Skin epidermis (tissue), 12 donors: ENCODE results near the gene CABYR.
"Not testable (repeated sequence)": the region's sequence is repeated elsewhere in the genome, so short reads cannot be mapped to it uniquely, and the experiment has no call there.

Experiments used
- H3K27ac ChIP-seq, 21 experiments: fragments of 200-600 bp; sonication (generic) in 11 of 21; one replicate each; pipeline ENCODE4 v1.5.0; 2020; ENCODE audit warnings: mild to moderate bottlenecking in 3 of 21, inconsistent platforms in 2 of 21, moderate library complexity in 2 of 21
- H3K4me3 ChIP-seq, 7 experiments: fragments of 200-600 bp; sonication (generic) in 2 of 7; one replicate each; pipeline ENCODE4 v1.5.0; 2020; ENCODE audit warnings: inconsistent platforms in 2 of 7, mild to moderate bottlenecking in 2 of 7, moderate library complexity in 1 of 7

Gene CABYR

DNA sequence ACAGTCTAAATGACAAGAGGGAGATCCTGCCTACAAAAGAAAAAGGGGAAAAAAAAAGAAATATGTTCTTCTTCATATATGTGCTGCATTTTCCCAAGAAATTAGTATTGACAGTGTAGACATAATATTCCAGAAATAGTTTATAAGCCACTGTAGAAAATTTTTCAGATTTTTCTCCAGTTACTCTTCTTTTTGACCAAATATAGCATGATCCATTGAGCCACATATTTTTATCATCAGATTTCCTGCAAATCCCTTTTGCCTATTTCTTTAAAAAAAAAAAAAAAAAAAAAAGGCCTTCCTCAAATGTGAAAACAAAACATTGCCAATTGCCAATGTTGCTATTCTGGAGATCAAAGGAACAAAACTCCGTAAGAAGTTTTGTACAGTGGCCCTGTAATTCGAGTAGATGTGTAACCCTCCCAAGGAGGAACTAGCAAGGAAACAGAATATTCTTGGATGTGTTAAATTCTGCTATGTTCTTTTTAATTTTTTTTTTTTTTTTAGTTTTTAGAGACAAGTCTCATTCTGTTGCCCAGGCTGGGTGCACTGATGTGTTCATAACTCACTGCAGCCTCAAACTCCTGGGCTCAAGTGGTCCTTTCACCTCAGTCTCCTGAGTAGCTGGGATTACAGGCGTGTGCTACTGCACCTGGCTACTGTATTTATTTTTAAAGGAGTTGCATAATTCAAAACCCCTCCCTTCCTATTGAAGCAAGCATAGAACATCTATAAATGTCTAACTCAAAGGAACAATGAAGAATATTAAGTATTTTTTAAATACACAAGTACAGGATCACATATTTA is 12.5 kb upstream of the CABYR start:
- Histone ChIP-seq H3K4me3 (no peak overlapping the region), H3K27ac (no peak overlapping the region)

DNA sequence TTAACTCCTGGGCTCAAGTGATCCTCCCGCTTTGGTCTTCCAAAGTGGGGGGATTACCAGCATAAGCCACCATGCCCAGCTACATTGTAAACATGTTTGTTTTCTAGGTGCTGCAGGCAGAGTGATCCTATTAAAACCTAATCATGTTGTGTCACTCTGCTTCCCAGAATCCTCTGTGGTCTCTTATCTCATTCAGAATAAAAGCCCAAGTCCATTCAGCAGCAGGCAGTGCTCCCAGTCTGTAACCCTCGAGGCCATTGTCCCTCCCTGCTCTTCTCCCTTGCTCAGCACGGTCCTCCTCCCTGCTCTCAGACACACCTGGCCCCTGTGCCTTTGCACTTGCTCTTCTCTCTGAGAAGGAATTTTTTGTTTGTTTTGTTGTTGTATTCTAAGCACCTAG is 11.1 kb upstream of the CABYR start:
- no peak overlapping the region for H3K4me3 ChIP-seq
- H3K27ac ChIP-seq, result no peak overlapping the region

DNA sequence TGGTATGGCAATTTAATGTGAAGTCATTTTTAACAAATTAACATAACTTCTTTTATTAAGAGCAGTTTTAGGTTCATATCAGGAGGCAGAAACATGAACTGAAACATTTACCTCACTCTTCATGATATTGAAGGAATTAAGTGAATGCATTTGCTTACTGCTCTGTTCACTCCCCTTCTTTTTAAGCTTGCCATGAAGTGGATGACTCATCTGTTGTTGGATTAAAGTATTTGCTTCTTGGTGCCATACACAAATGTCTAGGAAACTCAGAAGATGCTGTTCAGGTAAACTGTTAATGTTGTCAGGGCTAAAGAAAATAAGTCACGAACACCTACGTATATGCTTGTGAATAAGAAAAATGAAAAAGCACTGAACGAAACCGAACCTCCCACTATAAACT is 10.2 kb upstream of the CABYR start:
- Histone ChIP-seq H3K4me3 (no peak overlapping the region), H3K27ac (no peak overlapping the region)

DNA sequence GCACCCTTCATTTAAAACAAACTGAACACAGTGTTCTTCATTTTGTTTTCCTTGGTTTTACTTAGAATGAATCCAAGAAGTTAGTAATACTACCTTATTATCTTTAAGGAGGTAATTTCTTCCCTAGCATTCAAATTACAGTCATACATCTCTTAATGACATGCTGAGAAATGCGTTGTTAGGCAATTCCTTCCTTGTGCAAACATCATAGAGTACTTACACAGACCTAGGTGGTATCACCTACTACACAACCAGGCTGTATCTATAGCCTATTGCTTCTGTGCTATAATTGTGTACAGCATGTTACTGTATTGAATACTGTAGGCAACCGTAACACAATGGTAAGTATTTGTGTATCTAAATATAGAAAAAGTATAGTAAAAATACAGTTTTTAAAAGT is 8.4 kb upstream of the CABYR start:
- Histone ChIP-seq H3K4me3 (no peak overlapping the region), H3K27ac (no peak overlapping the region)

DNA sequence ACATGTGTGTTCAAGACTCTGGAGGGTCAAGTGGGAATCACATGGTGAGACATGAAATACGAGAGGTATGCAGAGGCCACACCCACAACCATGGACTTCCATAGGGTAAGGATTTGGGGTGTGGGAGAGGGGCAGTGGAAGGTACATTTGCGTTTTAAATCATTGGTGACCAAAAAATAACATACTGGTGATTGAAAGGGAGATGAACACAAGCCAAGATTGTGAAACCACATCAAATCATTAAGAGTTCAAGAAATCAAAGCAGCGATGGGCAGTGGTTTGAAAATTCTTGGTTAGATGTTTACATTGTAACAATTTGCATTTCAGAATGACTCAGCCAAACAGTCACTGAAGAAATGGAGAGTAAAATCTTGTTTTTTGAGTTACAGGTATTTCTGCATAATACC is 1.9 kb upstream of the CABYR start:
- Histone ChIP-seq H3K27ac (no peak overlapping the region), H3K4me3 (no peak overlapping the region)

DNA sequence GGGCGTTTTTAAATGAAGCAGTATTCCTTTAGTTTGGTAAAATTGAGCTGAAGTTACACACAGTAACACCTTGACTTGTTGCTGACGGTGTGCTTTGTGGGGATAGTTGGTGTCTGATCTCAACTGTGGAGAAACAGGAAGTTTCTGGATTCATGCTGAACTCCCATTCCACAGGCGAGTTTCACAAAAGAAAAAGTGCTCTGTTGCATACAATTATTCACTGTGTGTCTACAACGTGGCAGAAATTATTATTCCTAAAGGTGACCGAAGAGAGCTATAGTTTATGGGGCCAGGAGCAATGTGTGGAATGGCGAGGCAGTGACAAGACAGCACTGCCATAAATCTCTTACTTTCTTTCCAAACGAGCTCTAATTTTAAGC is 463 bp upstream of the CABYR start:
- Histone ChIP-seq H3K27ac (peak overlapping the region in 13 of 21 experiments; percentile 16 to 78 (median 46)), H3K4me3 (peak overlapping the region; percentile 43 to 66 (median 50))

DNA sequence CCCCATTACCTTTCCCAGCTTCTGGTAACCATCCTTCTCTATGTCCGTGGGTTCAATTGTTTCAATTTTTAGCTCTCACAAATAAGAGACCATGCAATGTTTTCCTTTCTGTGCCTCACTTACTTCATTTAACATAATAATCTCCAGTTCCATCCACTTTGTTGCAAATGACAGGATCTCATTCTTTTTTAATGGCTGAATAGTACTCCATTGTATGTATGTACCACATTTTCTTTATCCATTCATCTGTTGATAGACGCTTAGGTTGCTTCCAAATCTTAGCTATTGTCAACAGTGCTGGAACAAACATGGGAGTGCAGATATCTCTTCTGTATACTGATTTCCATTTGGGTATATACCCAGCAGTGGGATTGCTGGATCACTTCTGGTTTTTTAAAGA is 1.8 kb downstream of the CABYR start:
- H3K4me3 ChIP-seq, result no peak overlapping the region
- H3K27ac ChIP-seq, result no peak overlapping the region

DNA sequence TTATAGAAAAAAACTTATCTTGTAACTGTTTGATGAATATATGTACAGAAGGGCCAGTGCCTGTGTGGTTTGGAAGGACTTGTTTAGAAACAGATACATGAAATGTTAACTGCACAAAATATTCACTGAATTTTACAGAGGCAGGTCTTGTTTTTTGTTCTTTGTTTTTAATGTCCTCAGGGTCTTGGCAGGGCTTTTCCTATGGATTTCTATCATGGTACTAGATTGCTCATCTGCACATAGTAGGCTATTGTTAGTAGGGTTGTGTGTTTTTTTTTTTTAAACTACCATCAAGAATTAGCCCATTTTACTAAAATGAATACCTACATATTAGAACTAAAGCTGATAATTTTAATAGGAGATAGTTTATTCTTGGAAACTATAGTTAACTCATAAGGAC is 3.5 kb downstream of the CABYR start:
- H3K4me3 ChIP-seq, result no peak overlapping the region
- H3K27ac ChIP-seq, result no peak overlapping the region

DNA sequence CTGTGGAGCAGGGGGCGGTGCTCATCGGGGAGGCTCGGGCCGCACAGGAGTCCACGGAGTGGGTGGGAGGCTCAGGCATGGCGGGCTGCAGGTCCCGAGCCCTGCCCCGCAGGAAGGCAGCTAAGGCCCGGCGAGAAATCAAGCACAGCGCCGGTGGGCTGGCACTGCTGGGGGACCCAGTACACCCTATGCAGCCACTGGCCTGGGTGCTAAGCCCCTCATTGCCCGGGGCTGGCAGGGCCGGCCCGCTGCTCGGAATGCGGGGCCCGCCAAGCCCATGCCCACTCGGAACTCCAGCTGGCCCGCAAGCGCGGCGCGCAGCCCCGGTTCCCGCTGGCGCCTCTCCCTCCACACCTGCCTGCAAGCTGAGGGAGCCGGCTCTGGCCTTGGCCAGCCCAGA is 10.7 kb downstream of the CABYR start:
- not testable (repeated sequence) for H3K27ac ChIP-seq, H3K4me3 ChIP-seq

DNA sequence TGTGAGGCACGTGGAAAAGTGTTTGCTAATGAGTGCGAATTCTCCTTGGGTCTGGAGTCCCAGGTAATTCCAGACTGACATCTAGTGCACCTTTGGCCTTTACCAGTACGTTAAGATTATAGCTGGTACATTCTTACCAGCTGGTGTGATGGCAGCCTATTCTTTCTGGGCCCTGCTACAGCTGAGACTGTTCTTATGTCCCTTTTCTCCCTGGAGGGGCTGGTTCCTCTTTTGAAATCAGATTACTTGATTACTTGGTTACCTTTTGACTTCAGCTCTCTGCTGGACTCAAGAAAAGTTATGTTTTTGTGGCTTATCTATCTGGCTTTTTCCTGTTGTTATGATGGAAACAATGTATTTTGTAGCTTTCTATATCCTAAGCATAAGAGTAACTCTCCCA is 14.5 kb downstream of the CABYR start:
- no peak overlapping the region for H3K27ac ChIP-seq
- no peak overlapping the region for H3K4me3 ChIP-seq

DNA sequence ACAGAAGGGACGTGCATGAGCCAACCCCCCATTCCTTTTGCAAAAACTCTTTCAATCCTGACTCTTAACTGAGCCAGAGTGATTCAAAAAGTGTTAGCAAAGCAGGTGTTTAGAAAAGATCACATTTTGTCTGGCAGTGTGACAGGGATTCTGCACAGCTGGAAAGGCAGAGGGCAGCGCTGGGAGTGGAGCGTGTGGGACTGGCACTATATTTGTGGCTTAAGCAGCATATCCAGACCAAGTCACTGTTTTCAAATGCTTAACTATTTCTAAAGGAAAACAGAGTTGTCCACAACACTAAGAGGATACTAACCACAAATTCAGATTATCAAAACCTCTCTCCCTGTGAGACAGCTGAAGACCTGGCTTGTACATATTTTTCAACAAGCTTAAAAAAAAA is 19.0 kb downstream of the CABYR start:
- Histone ChIP-seq H3K4me3 (no peak overlapping the region), H3K27ac (no peak overlapping the region)

DNA sequence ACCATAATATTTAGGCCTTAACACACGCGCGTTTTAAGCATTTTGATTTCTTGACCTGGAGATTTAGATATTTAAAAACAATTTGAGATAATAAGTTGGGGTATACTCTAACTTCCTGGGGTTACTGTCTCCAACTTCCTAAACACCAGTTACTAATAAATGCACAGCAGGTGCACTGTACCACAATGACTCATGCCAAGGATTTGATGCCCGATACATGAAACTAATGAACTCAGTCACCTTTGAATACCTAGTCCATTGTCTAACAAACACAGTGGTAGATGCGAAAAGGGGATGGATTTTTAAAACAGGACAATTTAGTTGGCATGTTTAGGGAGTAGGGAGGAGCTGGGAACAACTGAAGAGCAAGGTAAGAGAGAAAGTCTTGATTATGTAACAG is 21.2 kb downstream of the CABYR start:
- H3K27ac ChIP-seq, result no peak overlapping the region
- no peak overlapping the region for H3K4me3 ChIP-seq

DNA sequence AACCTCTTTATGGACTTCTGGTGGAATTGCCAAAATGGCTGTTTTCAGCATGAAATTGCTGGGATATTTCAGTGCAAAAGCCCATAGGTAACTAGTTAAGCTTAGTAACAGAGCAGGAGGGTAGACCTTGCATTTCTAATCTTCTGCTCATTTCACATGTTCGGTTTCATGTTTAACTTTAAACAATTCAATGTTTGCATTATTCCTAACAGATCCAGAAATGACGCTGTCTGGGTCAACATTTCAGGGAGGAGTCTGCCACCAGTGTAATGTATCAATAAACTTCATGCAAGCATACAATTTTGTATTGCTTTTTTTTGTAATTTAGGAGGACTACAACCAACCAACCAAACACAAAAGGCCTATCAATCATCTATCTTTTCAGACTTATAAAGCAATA is 22.4 kb downstream of the CABYR start:
- H3K4me3 ChIP-seq, result no peak overlapping the region
- no peak overlapping the region for H3K27ac ChIP-seq

DNA sequence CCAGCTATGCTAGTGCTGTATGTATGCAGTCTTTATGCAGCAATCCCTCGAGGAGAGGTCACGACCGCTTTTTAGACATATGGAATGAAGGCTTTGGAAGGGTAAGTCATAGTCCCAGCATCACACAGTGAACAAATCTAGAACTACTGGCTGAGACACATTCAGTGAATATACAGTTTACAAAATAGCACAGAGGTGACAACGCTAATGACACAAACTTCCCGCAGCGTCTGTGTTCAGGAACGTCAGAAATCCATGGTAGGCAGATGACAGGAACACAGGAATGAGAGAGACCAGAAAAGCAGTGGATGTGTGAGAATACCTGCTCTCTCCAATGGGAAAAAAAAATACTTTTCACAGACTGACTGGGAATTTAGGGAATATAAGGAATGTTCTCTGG is 29.6 kb downstream of the CABYR start:
- H3K27ac ChIP-seq, result no peak overlapping the region
- H3K4me3 ChIP-seq, result no peak overlapping the region

DNA sequence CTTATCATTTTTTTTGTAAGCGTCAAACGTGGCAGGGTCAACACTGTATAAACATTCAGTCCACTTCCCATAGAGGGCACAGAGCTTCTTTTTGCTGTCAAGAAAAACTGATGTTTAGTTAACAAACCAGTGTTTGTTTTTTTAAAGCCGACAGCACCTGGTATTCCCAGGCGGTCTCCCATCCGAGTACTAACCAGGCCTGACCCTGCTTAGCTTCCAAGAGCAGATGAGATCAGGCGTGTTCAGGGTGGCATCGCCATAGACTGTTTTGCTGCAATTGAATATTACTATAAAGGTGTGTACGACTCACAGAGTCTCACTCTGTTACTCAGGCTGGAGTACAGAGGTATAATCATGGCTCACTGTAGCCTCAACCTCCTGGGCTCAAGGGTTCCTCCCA is 31.5 kb downstream of the CABYR start:
- Histone ChIP-seq H3K27ac (no peak overlapping the region), H3K4me3 (no peak overlapping the region)

DNA sequence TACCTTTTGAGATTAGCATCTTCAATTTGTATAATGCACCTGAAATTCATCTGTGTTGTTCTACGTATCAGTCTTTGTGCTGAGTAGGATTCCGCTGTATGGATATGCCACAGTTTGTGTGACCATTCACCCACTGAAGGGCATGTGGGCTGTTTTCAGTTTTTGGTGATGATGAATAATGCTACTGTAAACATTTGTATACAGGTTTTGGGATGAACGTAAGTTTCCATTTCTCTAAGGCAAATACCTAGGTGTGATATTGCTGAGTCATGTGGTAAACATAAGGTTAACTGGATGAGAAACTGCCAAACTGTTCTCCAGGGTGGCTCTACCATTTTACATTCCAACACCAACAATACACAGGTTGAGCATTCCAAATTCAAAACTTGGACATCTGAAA is 35.1 kb downstream of the CABYR start:
- no peak overlapping the region for H3K4me3 ChIP-seq
- H3K27ac ChIP-seq, result no peak overlapping the region

DNA sequence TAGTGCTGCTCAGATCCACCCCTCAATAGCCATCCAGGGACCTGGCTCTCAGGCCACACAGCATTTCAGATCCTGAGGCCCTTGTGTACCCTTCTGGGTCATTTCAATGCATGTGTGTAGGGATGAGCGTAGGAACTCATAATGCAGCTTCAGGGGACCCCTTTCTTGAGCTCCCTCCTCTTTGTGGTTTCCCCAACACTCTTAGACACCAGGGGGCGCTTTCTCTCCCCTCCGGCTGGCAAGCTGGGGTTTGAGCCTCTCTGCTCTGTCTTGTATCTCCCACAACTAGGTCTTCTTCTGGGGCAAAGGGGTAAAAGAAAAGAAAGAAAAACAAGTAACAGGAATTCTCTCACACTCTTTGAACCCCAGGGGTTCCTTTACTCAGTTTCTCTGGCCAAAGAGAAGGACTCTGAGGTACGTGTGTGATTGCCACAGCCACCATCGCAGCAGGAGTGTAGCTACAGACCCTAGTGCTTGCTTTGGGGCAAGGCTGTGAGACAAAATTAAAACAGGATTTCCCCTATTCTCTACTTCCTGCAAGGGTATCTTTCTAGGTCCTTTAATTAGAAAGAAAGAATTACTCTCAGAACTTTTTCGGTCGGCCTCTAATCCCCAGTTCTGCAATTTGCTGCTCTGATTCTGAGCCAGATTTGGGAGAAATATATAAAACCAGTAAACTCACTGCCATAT is 38.0 kb downstream of the CABYR start:
- Histone ChIP-seq H3K27ac (no peak overlapping the region), H3K4me3 (no peak overlapping the region)

DNA sequence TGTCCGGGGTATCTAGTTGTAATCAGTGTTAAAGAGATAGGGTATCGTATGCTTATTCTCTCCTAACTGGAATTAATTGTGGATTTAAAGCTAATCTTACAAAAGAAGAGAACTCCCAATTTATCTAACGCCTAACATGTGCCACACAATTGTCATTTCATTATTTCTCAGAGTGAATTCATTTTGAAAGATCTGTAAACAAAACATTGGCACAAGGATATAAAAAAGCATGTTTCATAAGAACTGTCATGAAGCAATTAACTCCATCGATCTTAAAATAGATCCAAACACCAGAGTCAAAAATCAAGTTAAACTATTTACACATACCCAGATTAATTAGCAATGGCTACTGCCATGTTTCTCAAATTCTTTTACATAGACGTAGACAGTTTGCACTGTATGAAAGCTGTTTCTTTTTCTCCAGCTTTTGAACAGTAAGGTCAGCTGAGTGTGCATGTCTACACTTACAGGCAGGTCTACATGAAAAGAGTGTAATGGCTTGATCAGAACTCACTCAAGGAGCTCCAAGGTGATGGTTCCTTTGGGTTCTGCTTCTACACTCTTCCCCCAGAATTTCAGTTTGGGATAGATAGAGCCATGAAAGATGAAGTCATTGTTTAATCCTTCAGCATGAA is 38.8 kb downstream of the CABYR start:
- Histone ChIP-seq H3K4me3 (no peak overlapping the region), H3K27ac (no peak overlapping the region)

DNA sequence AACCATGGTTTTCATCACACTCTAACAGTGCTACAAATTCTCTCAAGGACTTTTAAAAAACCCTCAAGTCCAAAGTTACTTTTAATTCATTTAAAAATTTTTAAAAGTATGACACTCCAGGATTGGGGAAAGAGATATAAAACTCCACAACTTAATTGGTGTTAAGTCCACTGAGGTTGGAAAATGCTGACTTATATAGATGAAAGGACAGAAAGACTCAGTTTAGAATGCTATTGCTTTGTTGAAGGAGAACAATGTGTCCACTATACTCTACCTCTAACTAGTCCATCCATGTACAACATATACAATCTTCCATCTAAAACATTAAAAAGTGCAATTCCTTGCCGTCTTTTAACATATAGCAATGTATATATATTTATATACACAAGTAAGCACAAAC is 41.2 kb downstream of the CABYR start:
- no peak overlapping the region for H3K27ac ChIP-seq
- H3K4me3 ChIP-seq, result no peak overlapping the region

DNA sequence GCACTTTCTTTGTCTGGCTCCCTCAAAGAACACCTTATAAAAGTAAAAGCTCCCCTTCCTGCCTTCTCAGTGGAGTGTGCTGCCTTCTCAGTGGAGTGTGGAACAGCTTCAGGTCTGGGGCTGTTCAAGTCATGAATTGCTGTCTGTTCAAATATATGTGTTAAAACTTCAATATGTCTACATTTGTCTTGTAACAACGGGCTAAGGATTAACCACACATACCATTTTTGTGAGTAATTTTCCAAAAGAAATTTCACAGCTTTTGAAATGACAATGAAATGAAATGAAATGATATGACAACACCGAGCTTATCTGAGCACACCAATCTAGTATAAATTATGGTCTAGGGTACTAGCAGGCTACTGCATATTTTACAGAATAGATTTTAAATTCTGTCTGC is 42.9 kb downstream of the CABYR start:
- H3K27ac ChIP-seq, result no peak overlapping the region

DNA sequence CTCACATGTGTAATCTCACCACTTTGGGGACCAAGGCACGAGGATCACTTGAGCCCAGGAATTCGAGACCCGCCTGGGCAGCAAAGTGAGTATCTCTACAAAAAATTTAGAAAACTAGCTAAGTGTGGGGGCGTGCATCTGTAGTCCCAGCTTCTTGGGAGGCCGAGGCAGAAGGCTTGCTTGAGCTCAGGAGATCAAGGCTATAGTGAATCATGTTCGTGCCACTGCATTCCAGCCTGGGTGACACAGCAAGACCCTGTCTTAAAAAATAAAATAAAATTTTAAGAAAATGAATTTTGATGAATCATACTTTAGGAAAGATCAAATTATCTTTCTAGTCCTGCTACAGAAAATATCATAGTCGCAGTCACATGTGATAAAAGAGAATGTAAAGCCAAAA is 46.9 kb downstream of the CABYR start:
- H3K27ac ChIP-seq, result no peak overlapping the region
- H3K4me3 ChIP-seq, result no peak overlapping the region

More for the DNA sequence above, 42.9 kb downstream of the CABYR start:
- H3K4me3 ChIP-seq, result no peak overlapping the region
